Adrenal gland (tissue), 12 donors: ENCODE data around the gene CPVL. TPM values are rescaled to one million over a fixed set of nuclear protein-coding genes. Genes with fewer than 3 reads are reported as not detected.

Experiments
- DNase-seq, 7 donors: peaks; one replicate each; pipeline ENCODE4 v3.0.0-alpha.2; 2019 to 2020
- H3K27ac ChIP-seq, 5 donors: fragments of 200-600 bp; sonication (generic) in 4 of 5; 1 replicate in 3 of 5; 2 replicates in 2 of 5; pipeline versions ENCODE4 v1.5.1 to v1.8.0; 2016 to 2020; ENCODE audit warnings: mild to moderate bottlenecking in 1 of 5
- H3K27me3 ChIP-seq: fragments of 200-600 bp; 2 replicates; pipeline ENCODE4 v1.8.0; 2021
- H3K36me3 ChIP-seq, 2 donors: fragments of 200-600 bp; replicated peaks in 1 of 2; 1 replicate in 1 of 2; 2 replicates in 1 of 2; pipeline versions ENCODE4 v1.5.1 to v1.8.0; 2018 to 2022
- H3K4me1 ChIP-seq, 2 donors: fragments of 200-600 bp; replicated peaks in 1 of 2; 1 replicate in 1 of 2; 2 replicates in 1 of 2; pipeline versions ENCODE4 v1.5.1 to v1.8.0; 2018 to 2021
- H3K4me3 ChIP-seq, 4 donors: fragments of 200-600 bp; sonication (generic) in 3 of 4; one replicate each; pipeline ENCODE4 v1.5.1; 2016 to 2018
- H3K9me3 ChIP-seq, 3 donors: fragments of 200-600 bp; sonication (generic) in 1 of 3; replicated peaks in 1 of 3; 1 replicate in 2 of 3; 2 replicates in 1 of 3; pipeline versions ENCODE4 v1.5.1 to v1.8.0; 2016 to 2021
- CTCF ChIP-seq, 6 experiments: fragments of 450-650 bp in 4 of 6; fragments of 200-600 bp in 2 of 6; sonication (generic) in 1 of 6; IDR thresholded peaks; 1 replicate in 5 of 6; 2 replicates in 1 of 6; pipeline versions ENCODE4 v1.5.1 to v1.8.0; 2016 to 2021; ENCODE audit warnings: antibody characterized with exemption in 6 of 6, mild to moderate bottlenecking in 2 of 6, moderate library complexity in 1 of 6
- POLR2A ChIP-seq, 2 donors: fragments of 450-650 bp; IDR thresholded peaks; one replicate each; pipeline ENCODE4 v1.6.1; 2017; ENCODE audit warnings: antibody characterized with exemption in 2 of 2, mild to moderate bottlenecking in 2 of 2, moderate library complexity in 1 of 2
- WGBS, 4 donors: extraction: QIAGEN DNeasy Blood & Tissue Kit in 2 of 4; methylation state at CpG; one replicate each; pipeline versions ENCODE4 v1.1.5 to v1.1.7; 2013 to 2017; 5-methylcytosine and 5-hydroxymethylcytosine counted together
- intact Hi-C, 2 donors: fragments of 100-400 bp; cut with DNase I; formaldehyde crosslinking; loops; one replicate each; pipeline versions ENCODE4 v1.14.1 to v1.15.0; 2022 to 2023
- polyA plus RNA-seq, 3 donors: library from polyadenylated mRNA; stranded (reverse); fragments of 200-250 nt in 2 of 3; fragments of 350-450 nt in 1 of 3; fragmentation: Illumina TruSeq in 1 of 3; extraction: RNeasy Lipid Tissue Mini Kit (QIAGEN cat#74804) in 1 of 3; gene quantifications; one replicate each; pipeline ENCODE4 v1.2.3, GENCODE V29; 2013 to 2014
- total RNA-seq, 9 donors: library from RNA; depleted of rRNA in 4 of 9; stranded (reverse); fragments of >200 nt in 4 of 9; fragments of 120-200 nt in 1 of 9; fragmentation: NEBNext Ultra II Directional in 1 of 9; extraction: Animal tissue kit (Norgen Biotek cat#: 25700) in 1 of 9; gene quantifications; one replicate each; pipeline versions ENCODE4 v1.1.0 to v1.2.4, GENCODE V29; 2013 to 2023
- donor health status: healthy with polysubstance abuse.
- donor health status: Bipolar disorder and iron deficiency.
- donor health status: DM: yes; HTN: yes; CAD: no.
- donor health status: DM: no; HTN: no; CAD: no.
- donor health status: DM: no; HTN: no; CAD: no.
- donor health status: DM: yes; HTN: yes; CAD: no.

The CPVL gene
- total and polyA plus RNA-seq, 12 donors: 3.2 to 61.7 (median 32.7) TPM

- intact Hi-C loops: no loop called here
- H3K4me1 ChIP-seq: peaks cover 0 to 9% of the 10 kb centered on the region in 2 donors
- no peaks in the 10 kb centered on the region for H3K36me3 ChIP-seq
- WGBS, 4 donors: 64 to 79% (median 65%) methylated on average over 4 of the region's 4 CpGs
- DNase-seq: no peak
- TF ChIP-seq CTCF (IDR thresholded peaks at IDR 0.05) (no peak), POLR2A (IDR thresholded peaks at IDR 0.05) (no peak)
- H3K27me3 ChIP-seq: no peaks in the 10 kb centered on the region
- no peak overlapping the region for H3K4me3 ChIP-seq
- no peak overlapping the region for H3K27ac ChIP-seq
- no peaks in the 10 kb centered on the region for H3K9me3 ChIP-seq
Observed at GRCh38 chr7:29045258-29046086, 100.9 kb downstream of the CPVL start.

GRCh38 chr7:29044554-29044953, 101.8 kb downstream of the CPVL start:
- H3K4me1 ChIP-seq: peaks cover 0 to 18% of the 10 kb centered on the region in 2 donors
- H3K27me3 ChIP-seq: no peaks in the 10 kb centered on the region
- H3K9me3 ChIP-seq: no peaks in the 10 kb centered on the region
- TF ChIP-seq CTCF (IDR thresholded peaks at IDR 0.05) (no peak), POLR2A (IDR thresholded peaks at IDR 0.05) (no peak)
- DNase-seq: no peak
- WGBS, 4 donors: 84 to 91% (median 86%) methylated on average over 5 of the region's 5 CpGs
- no peak overlapping the region for H3K4me3 ChIP-seq
- no peaks in the 10 kb centered on the region for H3K36me3 ChIP-seq
- no peak overlapping the region for H3K27ac ChIP-seq
- intact Hi-C loops: no loop called here

GRCh38 chr7:29043576-29043975, 102.8 kb downstream of the CPVL start:
- 62 to 80% (median 76%) methylated on average over 5 of the region's 5 CpGs for WGBS, 4 donors

GRCh38 chr7:29042824-29043231, 103.5 kb downstream of the CPVL start:
- Histone ChIP-seq H3K27ac (no peak overlapping the region), H3K4me1 (peaks cover 0 to 32% of the 10 kb centered on the region in 2 donors), H3K4me3 (no peak overlapping the region), H3K27me3 (no peaks in the 10 kb centered on the region), H3K9me3 (no peaks in the 10 kb centered on the region), H3K36me3 (no peaks in the 10 kb centered on the region)
- no peak for TF ChIP-seq CTCF (IDR thresholded peaks at IDR 0.05)
- 47 to 77% (median 70%) methylated on average over 4 of the region's 4 CpGs for WGBS, 4 donors
- DNase-seq: no peak
- intact Hi-C loops: no loop called here

More at GRCh38 chr7:29043576-29043975, 102.8 kb downstream of the CPVL start:
- H3K9me3 ChIP-seq: no peaks in the 10 kb centered on the region
- H3K36me3 ChIP-seq: no peaks in the 10 kb centered on the region
- DNase-seq: no peak
- TF ChIP-seq CTCF (IDR thresholded peaks at IDR 0.05) (no peak), POLR2A (IDR thresholded peaks at IDR 0.05) (no peak)
- peaks cover 0 to 28% of the 10 kb centered on the region in 2 donors for H3K4me1 ChIP-seq
- H3K4me3 ChIP-seq: no peak overlapping the region
- H3K27ac ChIP-seq: no peak overlapping the region
- no peaks in the 10 kb centered on the region for H3K27me3 ChIP-seq
- intact Hi-C loops: no loop called here
